HEK293 (cell line): Measurements from ENCODE around the gene HSBP1.

Source experiments
- CTCF ChIA-PET: fragments of 350-600 bp; formaldehyde crosslinking; extraction: SDS; loops from one replicate; lab custom pipeline; 2021; ENCODE audit warnings: antibody characterized with exemption; lab: Yijun Ruan, JAX
- POLR2A ChIA-PET: fragments of 300-600 bp; formaldehyde crosslinking; extraction: SDS; loops from one replicate; lab custom pipeline; 2020; ENCODE audit warnings: antibody characterized with exemption, inconsistent platforms; lab: Yijun Ruan, JAX
- H3K27ac ChIP-seq: fragments of 200-500 bp; sonication (Bioruptor generic); 2 replicates; pipeline ENCODE4 v1.5.1; 2014; ENCODE audit warnings: low read depth, low read length, control low read depth, inconsistent platforms; ENCODE audit errors: extremely low read depth
- H3K36me3 ChIP-seq, 2 experiments: fragments of 200-500 bp in 1 of 2; sonication (Bioruptor generic) in 1 of 2; 1 replicate in 1 of 2; 2 replicates in 1 of 2; pipeline ENCODE4 v1.5.1; 2014 to 2017; ENCODE audit warnings: inconsistent platforms in 2 of 2, low read length in 2 of 2; ENCODE audit not compliant: control insufficient read depth in 2 of 2, insufficient read depth in 1 of 2
- H3K4me1 ChIP-seq: fragments of 200-500 bp; sonication (Bioruptor generic); 2 replicates; pipeline ENCODE4 v1.5.1; 2014; ENCODE audit warnings: mild to moderate bottlenecking, low read length, inconsistent platforms; ENCODE audit not compliant: control insufficient read depth, insufficient read depth
- H3K4me3 ChIP-seq: 2 replicates; pipeline ENCODE4 v1.5.1; 2011; ENCODE audit warnings: low read depth, mild to moderate bottlenecking, control low read depth, low read length, moderate library complexity
- H3K9me3 ChIP-seq: fragments of 200-500 bp; sonication (Bioruptor generic); 2 replicates; pipeline ENCODE4 v1.5.1; 2014; ENCODE audit warnings: low read depth, low read length, inconsistent platforms; ENCODE audit not compliant: control insufficient read depth, insufficient read depth
- EGR2 ChIP-seq: fragments of 450-650 bp; formaldehyde crosslinking; IDR thresholded peaks from 2 replicates; pipeline ENCODE4 v1.5.1; 2016; ENCODE audit warnings: low read depth, missing biosample characterization, missing genetic modification characterization
- KLF1 ChIP-seq: fragments of 450-650 bp; formaldehyde crosslinking; IDR thresholded peaks from 2 replicates; pipeline ENCODE4 v1.5.1; 2016; ENCODE audit warnings: missing biosample characterization, missing genetic modification characterization
- TRIM28 ChIP-seq: IDR thresholded peaks from 2 replicates; pipeline ENCODE4 v1.6.1; 2011; ENCODE audit warnings: low read length, control low read depth, borderline replicate concordance
- ZBTB20 ChIP-seq: fragments of 450-650 bp; formaldehyde crosslinking; IDR thresholded peaks from 2 replicates; pipeline ENCODE4 v1.5.1; 2016; ENCODE audit warnings: missing biosample characterization, missing genetic modification characterization
- ZNF132 ChIP-seq: fragments of 450-650 bp; formaldehyde crosslinking; IDR thresholded peaks from 2 replicates; pipeline ENCODE4 v1.5.1; 2017; ENCODE audit warnings: missing biosample characterization, missing genetic modification characterization, borderline replicate concordance
- ZNF133 ChIP-seq: fragments of 450-650 bp; formaldehyde crosslinking; IDR thresholded peaks from 2 replicates; pipeline ENCODE4 v1.5.1; 2016; ENCODE audit warnings: missing biosample characterization, missing genetic modification characterization
- ZNF335 ChIP-seq: fragments of 450-650 bp; formaldehyde crosslinking; conservative IDR thresholded peaks from 2 replicates; pipeline ENCODE4 v1.5.1; 2016; ENCODE audit warnings: missing biosample characterization, missing genetic modification characterization
- TF ChIP-seq, protein P1 (sequence below): fragments of 450-650 bp; formaldehyde crosslinking; IDR thresholded peaks from 2 replicates; pipeline ENCODE4 v1.5.1; 2016; ENCODE audit warnings: missing biosample characterization, missing genetic modification characterization
- TF ChIP-seq, protein P2 (sequence below): fragments of 450-650 bp; formaldehyde crosslinking; conservative IDR thresholded peaks from 2 replicates; pipeline ENCODE4 v1.5.1; 2016; ENCODE audit warnings: low read depth, missing biosample characterization, missing genetic modification characterization
- TF ChIP-seq, protein P3 (sequence below): fragments of 450-650 bp; formaldehyde crosslinking; IDR thresholded peaks from 2 replicates; pipeline ENCODE4 v1.5.1; 2016; ENCODE audit warnings: missing biosample characterization, missing genetic modification characterization
- TF ChIP-seq, protein P4 (sequence below): IDR thresholded peaks from 2 replicates; pipeline ENCODE4 v1.6.1; 2011; ENCODE audit warnings: mild to moderate bottlenecking, low read depth, low read length, borderline replicate concordance
- TF ChIP-seq, protein P5 (sequence below): fragments of 450-650 bp; formaldehyde crosslinking; IDR thresholded peaks from 2 replicates; pipeline ENCODE4 v1.5.1; 2016; ENCODE audit warnings: missing biosample characterization, missing genetic modification characterization, borderline replicate concordance

The HSBP1 gene

DNA sequence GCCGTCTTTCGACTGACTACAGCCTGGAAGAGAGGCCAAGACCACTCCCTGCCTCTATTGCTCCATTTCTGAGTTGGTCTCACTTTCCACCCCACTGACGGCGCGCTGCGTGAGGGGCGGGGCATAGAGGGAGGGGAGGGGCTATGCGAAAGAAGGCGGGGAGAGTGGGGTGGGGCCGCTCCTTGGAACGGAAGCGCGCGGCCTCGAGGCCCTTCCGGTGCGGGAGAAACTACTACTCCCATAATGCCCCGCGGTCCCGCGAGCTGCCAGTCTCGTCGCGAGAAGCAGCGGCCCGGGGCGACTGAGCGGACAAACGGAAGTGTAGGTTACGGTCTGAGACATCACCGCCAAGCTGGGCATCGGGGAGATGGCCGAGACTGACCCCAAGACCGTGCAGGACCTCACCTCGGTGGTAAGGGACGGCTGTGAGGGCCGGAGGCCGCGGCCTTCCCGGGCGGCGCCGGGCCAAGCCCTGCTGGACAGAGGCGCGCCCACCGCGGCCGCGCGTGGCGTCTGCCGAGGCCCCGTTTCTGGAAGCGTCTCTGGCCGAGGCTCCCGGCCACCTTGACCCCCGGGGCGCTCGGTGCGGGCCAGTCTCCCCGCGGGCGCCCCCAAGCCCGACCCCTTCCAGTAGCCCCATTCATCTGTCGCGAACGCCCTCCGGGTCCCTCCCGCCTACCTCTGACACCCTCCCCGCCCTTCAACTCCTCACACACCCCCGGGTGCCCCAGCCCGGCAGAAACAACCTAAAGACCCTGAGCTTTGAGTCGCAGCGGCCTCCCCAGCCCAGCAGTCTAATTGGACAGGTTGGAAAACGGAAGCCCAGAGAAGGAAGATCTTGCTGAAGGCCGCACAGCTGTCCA, at the start of gene HSBP1:
Gene HSBP1 (plus strand): TSS at position 269 of the 863 bp plus-strand sequence. CDS start 99 bp downstream, at position 368.
- ChIA-PET CTCF (interaction anchor here (0.6 kb wide), 1 partner anchor 1947 kb away, joined by 3 read pairs; no protein-coding TSS in a partner anchor), POLR2A (interaction anchor here (1.1 kb wide), 1 partner anchor 206 kb away, joined by 4 read pairs; no protein-coding TSS in a partner anchor)
- Histone ChIP-seq H3K4me3 (peak within 1 kb of the TSS; percentile 65), H3K36me3 (peaks cover 6 to 31% of the 10 kb centered on the region in 2 experiments), H3K9me3 (no peaks in the 10 kb centered on the region), H3K27ac (peak within 1 kb of the TSS; percentile 71; the same call in 1 of the 2 replicates), H3K4me1 (peaks cover 5% of the 10 kb centered on the region; the same call in 1 of the 2 replicates)
- TF ChIP-seq, protein P1, sequence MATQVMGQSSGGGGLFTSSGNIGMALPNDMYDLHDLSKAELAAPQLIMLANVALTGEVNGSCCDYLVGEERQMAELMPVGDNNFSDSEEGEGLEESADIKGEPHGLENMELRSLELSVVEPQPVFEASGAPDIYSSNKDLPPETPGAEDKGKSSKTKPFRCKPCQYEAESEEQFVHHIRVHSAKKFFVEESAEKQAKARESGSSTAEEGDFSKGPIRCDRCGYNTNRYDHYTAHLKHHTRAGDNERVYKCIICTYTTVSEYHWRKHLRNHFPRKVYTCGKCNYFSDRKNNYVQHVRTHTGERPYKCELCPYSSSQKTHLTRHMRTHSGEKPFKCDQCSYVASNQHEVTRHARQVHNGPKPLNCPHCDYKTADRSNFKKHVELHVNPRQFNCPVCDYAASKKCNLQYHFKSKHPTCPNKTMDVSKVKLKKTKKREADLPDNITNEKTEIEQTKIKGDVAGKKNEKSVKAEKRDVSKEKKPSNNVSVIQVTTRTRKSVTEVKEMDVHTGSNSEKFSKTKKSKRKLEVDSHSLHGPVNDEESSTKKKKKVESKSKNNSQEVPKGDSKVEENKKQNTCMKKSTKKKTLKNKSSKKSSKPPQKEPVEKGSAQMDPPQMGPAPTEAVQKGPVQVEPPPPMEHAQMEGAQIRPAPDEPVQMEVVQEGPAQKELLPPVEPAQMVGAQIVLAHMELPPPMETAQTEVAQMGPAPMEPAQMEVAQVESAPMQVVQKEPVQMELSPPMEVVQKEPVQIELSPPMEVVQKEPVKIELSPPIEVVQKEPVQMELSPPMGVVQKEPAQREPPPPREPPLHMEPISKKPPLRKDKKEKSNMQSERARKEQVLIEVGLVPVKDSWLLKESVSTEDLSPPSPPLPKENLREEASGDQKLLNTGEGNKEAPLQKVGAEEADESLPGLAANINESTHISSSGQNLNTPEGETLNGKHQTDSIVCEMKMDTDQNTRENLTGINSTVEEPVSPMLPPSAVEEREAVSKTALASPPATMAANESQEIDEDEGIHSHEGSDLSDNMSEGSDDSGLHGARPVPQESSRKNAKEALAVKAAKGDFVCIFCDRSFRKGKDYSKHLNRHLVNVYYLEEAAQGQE (tag by site-specific recombination): peak; percentile 76
- TF ChIP-seq, protein P2, sequence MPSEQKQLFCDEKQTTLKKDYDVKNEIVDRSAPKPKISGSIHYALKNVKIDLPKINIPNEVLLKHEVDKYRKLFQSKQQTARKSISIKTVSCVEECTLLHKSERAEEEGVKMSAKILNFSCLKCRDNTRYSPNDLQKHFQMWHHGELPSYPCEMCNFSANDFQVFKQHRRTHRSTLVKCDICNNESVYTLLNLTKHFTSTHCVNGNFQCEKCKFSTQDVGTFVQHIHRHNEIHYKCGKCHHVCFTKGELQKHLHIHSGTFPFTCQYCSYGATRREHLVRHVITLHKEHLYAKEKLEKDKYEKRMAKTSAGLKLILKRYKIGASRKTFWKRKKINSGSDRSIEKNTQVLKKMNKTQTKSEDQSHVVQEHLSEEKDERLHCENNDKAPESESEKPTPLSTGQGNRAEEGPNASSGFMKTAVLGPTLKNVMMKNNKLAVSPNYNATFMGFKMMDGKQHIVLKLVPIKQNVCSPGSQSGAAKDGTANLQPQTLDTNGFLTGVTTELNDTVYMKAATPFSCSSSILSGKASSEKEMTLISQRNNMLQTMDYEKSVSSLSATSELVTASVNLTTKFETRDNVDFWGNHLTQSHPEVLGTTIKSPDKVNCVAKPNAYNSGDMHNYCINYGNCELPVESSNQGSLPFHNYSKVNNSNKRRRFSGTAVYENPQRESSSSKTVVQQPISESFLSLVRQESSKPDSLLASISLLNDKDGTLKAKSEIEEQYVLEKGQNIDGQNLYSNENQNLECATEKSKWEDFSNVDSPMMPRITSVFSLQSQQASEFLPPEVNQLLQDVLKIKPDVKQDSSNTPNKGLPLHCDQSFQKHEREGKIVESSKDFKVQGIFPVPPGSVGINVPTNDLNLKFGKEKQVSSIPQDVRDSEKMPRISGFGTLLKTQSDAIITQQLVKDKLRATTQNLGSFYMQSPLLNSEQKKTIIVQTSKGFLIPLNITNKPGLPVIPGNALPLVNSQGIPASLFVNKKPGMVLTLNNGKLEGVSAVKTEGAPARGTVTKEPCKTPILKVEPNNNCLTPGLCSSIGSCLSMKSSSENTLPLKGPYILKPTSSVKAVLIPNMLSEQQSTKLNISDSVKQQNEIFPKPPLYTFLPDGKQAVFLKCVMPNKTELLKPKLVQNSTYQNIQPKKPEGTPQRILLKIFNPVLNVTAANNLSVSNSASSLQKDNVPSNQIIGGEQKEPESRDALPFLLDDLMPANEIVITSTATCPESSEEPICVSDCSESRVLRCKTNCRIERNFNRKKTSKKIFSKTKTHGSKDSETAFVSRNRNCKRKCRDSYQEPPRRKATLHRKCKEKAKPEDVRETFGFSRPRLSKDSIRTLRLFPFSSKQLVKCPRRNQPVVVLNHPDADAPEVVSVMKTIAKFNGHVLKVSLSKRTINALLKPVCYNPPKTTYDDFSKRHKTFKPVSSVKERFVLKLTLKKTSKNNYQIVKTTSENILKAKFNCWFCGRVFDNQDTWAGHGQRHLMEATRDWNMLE (tag by site-specific recombination): peak; percentile 70
- TF ChIP-seq ZNF133 (tag by site-specific recombination): no peak
- no peak for TF ChIP-seq ZNF132 (tag by site-specific recombination)
- TF ChIP-seq, protein P3, sequence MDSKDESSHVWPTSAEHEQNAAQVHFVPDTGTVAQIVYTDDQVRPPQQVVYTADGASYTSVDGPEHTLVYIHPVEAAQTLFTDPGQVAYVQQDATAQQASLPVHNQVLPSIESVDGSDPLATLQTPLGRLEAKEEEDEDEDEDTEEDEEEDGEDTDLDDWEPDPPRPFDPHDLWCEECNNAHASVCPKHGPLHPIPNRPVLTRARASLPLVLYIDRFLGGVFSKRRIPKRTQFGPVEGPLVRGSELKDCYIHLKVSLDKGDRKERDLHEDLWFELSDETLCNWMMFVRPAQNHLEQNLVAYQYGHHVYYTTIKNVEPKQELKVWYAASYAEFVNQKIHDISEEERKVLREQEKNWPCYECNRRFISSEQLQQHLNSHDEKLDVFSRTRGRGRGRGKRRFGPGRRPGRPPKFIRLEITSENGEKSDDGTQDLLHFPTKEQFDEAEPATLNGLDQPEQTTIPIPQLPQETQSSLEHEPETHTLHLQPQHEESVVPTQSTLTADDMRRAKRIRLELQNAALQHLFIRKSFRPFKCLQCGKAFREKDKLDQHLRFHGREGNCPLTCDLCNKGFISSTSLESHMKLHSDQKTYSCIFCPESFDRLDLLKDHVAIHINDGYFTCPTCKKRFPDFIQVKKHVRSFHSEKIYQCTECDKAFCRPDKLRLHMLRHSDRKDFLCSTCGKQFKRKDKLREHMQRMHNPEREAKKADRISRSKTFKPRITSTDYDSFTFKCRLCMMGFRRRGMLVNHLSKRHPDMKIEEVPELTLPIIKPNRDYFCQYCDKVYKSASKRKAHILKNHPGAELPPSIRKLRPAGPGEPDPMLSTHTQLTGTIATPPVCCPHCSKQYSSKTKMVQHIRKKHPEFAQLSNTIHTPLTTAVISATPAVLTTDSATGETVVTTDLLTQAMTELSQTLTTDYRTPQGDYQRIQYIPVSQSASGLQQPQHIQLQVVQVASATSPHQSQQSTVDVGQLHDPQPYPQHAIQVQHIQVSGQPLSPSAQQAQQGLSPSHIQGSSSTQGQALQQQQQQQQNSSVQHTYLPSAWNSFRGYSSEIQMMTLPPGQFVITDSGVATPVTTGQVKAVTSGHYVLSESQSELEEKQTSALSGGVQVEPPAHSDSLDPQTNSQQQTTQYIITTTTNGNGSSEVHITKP: 0 out of 2 replicates have a peak, but pooled peaks have one; percentile 29
- TF ChIP-seq TRIM28: no peak
- 0 out of 2 replicates have a peak, but pooled peaks have one; percentile 35 for TF ChIP-seq EGR2 (tag by site-specific recombination)
- TF ChIP-seq, protein P4, sequence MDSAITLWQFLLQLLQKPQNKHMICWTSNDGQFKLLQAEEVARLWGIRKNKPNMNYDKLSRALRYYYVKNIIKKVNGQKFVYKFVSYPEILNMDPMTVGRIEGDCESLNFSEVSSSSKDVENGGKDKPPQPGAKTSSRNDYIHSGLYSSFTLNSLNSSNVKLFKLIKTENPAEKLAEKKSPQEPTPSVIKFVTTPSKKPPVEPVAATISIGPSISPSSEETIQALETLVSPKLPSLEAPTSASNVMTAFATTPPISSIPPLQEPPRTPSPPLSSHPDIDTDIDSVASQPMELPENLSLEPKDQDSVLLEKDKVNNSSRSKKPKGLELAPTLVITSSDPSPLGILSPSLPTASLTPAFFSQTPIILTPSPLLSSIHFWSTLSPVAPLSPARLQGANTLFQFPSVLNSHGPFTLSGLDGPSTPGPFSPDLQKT: peak; percentile 21; the same call in 1 of the 2 replicates
- TF ChIP-seq KLF1 (tag by site-specific recombination): peak; percentile 31; the same call in 1 of the 2 replicates
- TF ChIP-seq ZBTB20 (tag by site-specific recombination): peak; percentile 67; the same call in 1 of the 2 replicates
- peak; percentile 72 for TF ChIP-seq ZNF335 (tag by site-specific recombination)
- TF ChIP-seq, protein P5, sequence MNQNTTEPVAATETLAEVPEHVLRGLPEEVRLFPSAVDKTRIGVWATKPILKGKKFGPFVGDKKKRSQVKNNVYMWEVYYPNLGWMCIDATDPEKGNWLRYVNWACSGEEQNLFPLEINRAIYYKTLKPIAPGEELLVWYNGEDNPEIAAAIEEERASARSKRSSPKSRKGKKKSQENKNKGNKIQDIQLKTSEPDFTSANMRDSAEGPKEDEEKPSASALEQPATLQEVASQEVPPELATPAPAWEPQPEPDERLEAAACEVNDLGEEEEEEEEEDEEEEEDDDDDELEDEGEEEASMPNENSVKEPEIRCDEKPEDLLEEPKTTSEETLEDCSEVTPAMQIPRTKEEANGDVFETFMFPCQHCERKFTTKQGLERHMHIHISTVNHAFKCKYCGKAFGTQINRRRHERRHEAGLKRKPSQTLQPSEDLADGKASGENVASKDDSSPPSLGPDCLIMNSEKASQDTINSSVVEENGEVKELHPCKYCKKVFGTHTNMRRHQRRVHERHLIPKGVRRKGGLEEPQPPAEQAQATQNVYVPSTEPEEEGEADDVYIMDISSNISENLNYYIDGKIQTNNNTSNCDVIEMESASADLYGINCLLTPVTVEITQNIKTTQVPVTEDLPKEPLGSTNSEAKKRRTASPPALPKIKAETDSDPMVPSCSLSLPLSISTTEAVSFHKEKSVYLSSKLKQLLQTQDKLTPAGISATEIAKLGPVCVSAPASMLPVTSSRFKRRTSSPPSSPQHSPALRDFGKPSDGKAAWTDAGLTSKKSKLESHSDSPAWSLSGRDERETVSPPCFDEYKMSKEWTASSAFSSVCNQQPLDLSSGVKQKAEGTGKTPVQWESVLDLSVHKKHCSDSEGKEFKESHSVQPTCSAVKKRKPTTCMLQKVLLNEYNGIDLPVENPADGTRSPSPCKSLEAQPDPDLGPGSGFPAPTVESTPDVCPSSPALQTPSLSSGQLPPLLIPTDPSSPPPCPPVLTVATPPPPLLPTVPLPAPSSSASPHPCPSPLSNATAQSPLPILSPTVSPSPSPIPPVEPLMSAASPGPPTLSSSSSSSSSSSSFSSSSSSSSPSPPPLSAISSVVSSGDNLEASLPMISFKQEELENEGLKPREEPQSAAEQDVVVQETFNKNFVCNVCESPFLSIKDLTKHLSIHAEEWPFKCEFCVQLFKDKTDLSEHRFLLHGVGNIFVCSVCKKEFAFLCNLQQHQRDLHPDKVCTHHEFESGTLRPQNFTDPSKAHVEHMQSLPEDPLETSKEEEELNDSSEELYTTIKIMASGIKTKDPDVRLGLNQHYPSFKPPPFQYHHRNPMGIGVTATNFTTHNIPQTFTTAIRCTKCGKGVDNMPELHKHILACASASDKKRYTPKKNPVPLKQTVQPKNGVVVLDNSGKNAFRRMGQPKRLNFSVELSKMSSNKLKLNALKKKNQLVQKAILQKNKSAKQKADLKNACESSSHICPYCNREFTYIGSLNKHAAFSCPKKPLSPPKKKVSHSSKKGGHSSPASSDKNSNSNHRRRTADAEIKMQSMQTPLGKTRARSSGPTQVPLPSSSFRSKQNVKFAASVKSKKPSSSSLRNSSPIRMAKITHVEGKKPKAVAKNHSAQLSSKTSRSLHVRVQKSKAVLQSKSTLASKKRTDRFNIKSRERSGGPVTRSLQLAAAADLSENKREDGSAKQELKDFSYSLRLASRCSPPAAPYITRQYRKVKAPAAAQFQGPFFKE (tag by site-specific recombination): no peak
